Measurements from ENCODE around the gene RDX.

DNA sequence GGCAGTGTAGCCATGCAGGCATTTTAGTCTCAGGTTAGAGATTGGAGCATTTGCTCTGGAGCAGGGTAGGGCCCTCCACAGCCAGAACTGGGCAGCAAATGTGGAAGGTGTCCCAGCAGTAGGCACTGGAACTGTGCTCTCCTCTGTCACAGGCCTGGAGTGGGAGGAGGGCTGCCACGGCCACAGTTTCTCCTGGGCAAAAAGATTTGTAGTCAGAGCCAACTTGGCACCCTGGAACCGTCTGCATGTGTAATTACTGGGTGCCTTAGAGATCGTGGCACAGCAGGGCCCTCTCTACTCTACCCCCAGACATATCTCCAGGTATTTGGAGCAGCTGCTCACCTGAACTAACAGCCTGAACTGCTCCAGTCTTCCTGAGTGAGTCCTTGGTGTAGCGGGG, 109.5 kb downstream of the RDX start:
- no peak for TF ChIP-seq EZH2 (IDR thresholded peaks at IDR 0.05; ENCODE audit: borderline replicate concordance, low read length)
- TF ChIP-seq, protein P1, sequence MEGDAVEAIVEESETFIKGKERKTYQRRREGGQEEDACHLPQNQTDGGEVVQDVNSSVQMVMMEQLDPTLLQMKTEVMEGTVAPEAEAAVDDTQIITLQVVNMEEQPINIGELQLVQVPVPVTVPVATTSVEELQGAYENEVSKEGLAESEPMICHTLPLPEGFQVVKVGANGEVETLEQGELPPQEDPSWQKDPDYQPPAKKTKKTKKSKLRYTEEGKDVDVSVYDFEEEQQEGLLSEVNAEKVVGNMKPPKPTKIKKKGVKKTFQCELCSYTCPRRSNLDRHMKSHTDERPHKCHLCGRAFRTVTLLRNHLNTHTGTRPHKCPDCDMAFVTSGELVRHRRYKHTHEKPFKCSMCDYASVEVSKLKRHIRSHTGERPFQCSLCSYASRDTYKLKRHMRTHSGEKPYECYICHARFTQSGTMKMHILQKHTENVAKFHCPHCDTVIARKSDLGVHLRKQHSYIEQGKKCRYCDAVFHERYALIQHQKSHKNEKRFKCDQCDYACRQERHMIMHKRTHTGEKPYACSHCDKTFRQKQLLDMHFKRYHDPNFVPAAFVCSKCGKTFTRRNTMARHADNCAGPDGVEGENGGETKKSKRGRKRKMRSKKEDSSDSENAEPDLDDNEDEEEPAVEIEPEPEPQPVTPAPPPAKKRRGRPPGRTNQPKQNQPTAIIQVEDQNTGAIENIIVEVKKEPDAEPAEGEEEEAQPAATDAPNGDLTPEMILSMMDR (IDR thresholded peaks at IDR 0.05; ENCODE audit: low read length), result no peak

Measured in OCI-LY1 (cell line).